Stomach (tissue), 9 donors: ENCODE measurements around the gene PRMT1. TPM values are rescaled to one million over a fixed set of nuclear protein-coding genes. Genes with fewer than 3 reads are reported as not detected.

ENCODE experiments used
- DNase-seq, 2 donors: peaks; one replicate each; pipeline versions ENCODE4 v3.0.0 to v3.0.0-alpha.2; 2013 to 2019
- H3K27ac ChIP-seq, 5 donors: fragments of 200-600 bp in 4 of 5; sonication (generic) in 4 of 5; one replicate each; pipeline ENCODE4 v1.5.1; 2013 to 2019; ENCODE audit warnings: mild to moderate bottlenecking in 1 of 5, moderate library complexity in 1 of 5
- H3K27me3 ChIP-seq, 3 donors: fragments of 200-600 bp; sonication (generic); one replicate each; pipeline ENCODE4 v1.5.1; 2017 to 2019; ENCODE audit warnings: mixed run types in 1 of 3
- H3K36me3 ChIP-seq, 4 donors: fragments of 200-600 bp; sonication (generic); 1 replicate in 3 of 4; 2 replicates in 1 of 4; pipeline ENCODE4 v1.5.1; 2016 to 2019
- H3K4me1 ChIP-seq, 4 donors: fragments of 200-600 bp; sonication (generic); one replicate each; pipeline ENCODE4 v1.5.1; 2016 to 2019
- H3K4me3 ChIP-seq, 4 donors: fragments of 200-600 bp; sonication (generic) in 3 of 4; one replicate each; pipeline ENCODE4 v1.5.1; 2016 to 2019; ENCODE audit warnings: mild to moderate bottlenecking in 1 of 4
- H3K9me3 ChIP-seq, 4 donors: fragments of 200-600 bp; sonication (generic); one replicate each; pipeline ENCODE4 v1.5.1; 2016 to 2019
- EP300 ChIP-seq: sonication (generic); formaldehyde crosslinking; IDR thresholded peaks from one replicate; pipeline ENCODE4 v1.6.1; 2017; ENCODE audit warnings: antibody characterized with exemption
- POLR2A ChIP-seq, 4 donors: fragments of 450-650 bp; IDR thresholded peaks; one replicate each; pipeline ENCODE4 v1.6.1; 2016; ENCODE audit warnings: antibody characterized with exemption in 4 of 4, control low read depth in 2 of 4, mild to moderate bottlenecking in 1 of 4, moderate library complexity in 1 of 4
- POLR2AphosphoS5 ChIP-seq, 3 donors: sonication (generic); formaldehyde crosslinking; IDR thresholded peaks; one replicate each; pipeline ENCODE4 v1.6.1; 2016; ENCODE audit warnings: antibody characterized with exemption in 3 of 3
- WGBS, 5 donors: extraction: QIAGEN DNeasy Blood & Tissue Kit in 3 of 5; methylation state at CpG; one replicate each; pipeline versions ENCODE4 v1.1.5 to v1.1.7; 2013 to 2018; 5-methylcytosine and 5-hydroxymethylcytosine counted together
- intact Hi-C: fragments of 100-400 bp; cut with DNase I; formaldehyde crosslinking; loops from one replicate; pipeline ENCODE4 v1.15.1; 2023; ENCODE audit warnings: low total_unique reads
- polyA plus RNA-seq, 3 donors: library from polyadenylated mRNA; stranded (reverse); fragments of 200-250 nt; gene quantifications; one replicate each; pipeline ENCODE4 v1.2.3, GENCODE V29; 2013
- total RNA-seq, 5 donors: library from RNA; depleted of rRNA; stranded (reverse); fragments of >200 nt; gene quantifications; one replicate each; pipeline versions ENCODE4 v1.1.0 to v1.2.3, GENCODE V29; 2014 to 2016
- TF ChIP-seq, protein P1 (sequence below), 7 experiments: fragments of 450-650 bp in 4 of 7; fragments of 200-600 bp in 3 of 7; sonication (generic) in 3 of 7; IDR thresholded peaks; one replicate each; pipeline ENCODE4 v1.5.1; 2016 to 2019; ENCODE audit warnings: antibody characterized with exemption in 7 of 7, control low read depth in 2 of 7, mild to moderate bottlenecking in 1 of 7
- donor health status: healthy with polysubstance abuse.
- donor health status: Bipolar disorder and iron deficiency.
- donor health status: healthy.

The PRMT1 gene
- total and polyA plus RNA-seq, 8 donors: 53.3 to 131 (median 107) TPM

DNA sequence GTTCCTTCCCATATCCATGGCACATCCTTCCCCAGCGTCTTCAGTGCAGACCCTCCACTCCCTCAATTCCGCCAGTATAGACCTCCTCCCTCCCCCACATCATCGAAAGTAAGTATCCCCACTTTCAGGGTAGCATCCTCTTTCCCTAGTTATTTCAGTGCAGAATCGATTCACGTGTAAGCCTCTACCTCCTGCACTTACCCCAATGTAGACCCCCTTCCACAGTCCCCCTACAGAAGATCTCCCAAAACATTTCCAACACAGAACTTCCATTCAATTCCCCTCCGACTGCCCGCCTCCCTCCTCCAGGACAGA lies 12.1 kb upstream of the PRMT1 start:
- intact Hi-C loops: no loop called here
- H3K4me3 ChIP-seq: peak overlapping the region; percentile 69 to 88 (median 82)
- H3K27ac ChIP-seq: peak overlapping the region; percentile 90 to 96 (median 93)
- H3K27me3 ChIP-seq: no peaks in the 10 kb centered on the region
- DNase-seq: no peak
- no peaks in the 10 kb centered on the region for H3K9me3 ChIP-seq
- H3K36me3 ChIP-seq: peaks cover 30 to 49% (median 38%) of the 10 kb centered on the region in 4 donors
- 0 to 1% (median 0%) methylated on average over 7 of the region's 7 CpGs for WGBS, 5 donors
- peaks cover 22 to 36% (median 31%) of the 10 kb centered on the region in 4 donors for H3K4me1 ChIP-seq
- TF ChIP-seq, protein P1, sequence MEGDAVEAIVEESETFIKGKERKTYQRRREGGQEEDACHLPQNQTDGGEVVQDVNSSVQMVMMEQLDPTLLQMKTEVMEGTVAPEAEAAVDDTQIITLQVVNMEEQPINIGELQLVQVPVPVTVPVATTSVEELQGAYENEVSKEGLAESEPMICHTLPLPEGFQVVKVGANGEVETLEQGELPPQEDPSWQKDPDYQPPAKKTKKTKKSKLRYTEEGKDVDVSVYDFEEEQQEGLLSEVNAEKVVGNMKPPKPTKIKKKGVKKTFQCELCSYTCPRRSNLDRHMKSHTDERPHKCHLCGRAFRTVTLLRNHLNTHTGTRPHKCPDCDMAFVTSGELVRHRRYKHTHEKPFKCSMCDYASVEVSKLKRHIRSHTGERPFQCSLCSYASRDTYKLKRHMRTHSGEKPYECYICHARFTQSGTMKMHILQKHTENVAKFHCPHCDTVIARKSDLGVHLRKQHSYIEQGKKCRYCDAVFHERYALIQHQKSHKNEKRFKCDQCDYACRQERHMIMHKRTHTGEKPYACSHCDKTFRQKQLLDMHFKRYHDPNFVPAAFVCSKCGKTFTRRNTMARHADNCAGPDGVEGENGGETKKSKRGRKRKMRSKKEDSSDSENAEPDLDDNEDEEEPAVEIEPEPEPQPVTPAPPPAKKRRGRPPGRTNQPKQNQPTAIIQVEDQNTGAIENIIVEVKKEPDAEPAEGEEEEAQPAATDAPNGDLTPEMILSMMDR (IDR thresholded peaks at IDR 0.05): no peak
- no peak for TF ChIP-seq POLR2A (IDR thresholded peaks at IDR 0.05)
- TF ChIP-seq POLR2AphosphoS5 (IDR thresholded peaks at IDR 0.05): no peak
- TF ChIP-seq EP300: no peak

DNA sequence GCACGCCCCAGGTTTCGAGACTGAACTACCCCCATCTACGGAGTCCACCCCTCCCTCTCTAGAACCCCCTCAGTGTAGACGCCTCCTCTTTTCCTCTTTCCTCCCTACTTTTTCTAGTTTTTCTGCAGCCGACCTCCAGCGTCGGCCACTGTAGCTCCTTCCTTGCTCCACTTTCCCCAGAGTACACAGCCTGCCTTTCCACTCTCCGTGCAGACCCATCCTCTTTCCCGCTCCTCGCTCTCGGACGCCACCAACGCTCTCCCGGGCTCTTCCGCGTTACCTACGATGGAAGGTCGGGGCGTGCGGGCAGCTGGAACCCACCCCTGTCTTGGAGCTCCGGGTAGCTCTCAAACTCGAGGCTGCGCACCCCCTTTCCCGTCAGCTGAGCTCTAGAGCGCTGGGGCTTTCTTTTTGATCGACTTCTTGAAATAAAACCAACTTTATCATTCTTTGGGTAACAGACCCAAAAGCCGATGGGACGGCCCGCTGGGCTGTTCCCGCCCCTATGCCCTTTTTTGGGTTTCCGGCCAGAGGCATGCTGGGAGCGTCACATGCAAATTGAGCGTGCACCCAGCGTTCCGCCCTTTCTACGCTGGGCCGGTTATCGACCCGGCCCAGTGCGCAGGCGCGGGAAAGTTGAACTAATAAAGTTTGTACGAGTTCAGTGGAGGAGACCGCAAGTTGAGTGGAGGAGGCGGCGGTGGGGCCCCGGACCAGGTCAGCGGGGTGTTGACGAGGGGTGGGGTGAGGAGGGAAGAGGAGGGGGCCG lies 11.5 kb upstream of the PRMT1 start, which contains the start of the genes BCL2L12 and IRF3:
TSS of gene BCL2L12 (plus strand) at position 583 of the 769 bp plus-strand sequence. CDS start 760 bp downstream, outside the sequence.
TSS of gene IRF3 (minus strand) at position 507 of the 769 bp plus-strand sequence. CDS start 1,019 bp downstream, outside the sequence.
- Histone ChIP-seq H3K9me3 (no peaks in the 10 kb centered on the region), H3K27ac (peak within 1 kb of the TSS; percentile 90 to 96 (median 93)), H3K4me3 (peak within 1 kb of the TSS; percentile 69 to 88 (median 82)), H3K4me1 (peaks cover 22 to 36% (median 31%) of the 10 kb centered on the region in 4 donors), H3K27me3 (no peaks in the 10 kb centered on the region), H3K36me3 (peaks cover 25 to 49% (median 38%) of the 10 kb centered on the region in 4 donors)
- 0 to 1% (median 0%) methylated on average over 44 to 50 of the region's 50 CpGs for WGBS, 5 donors
- TF ChIP-seq POLR2A (IDR thresholded peaks at IDR 0.05) (no peak), POLR2AphosphoS5 (IDR thresholded peaks at IDR 0.05) (peak; percentile 77 to 93 (median 91)), EP300 (no peak)
- TF ChIP-seq, protein P1 (IDR thresholded peaks at IDR 0.05): peak in 1 of 7 experiments; percentile 21
- DNase-seq: peak; percentile 99
- intact Hi-C loops: no loop called here

DNA sequence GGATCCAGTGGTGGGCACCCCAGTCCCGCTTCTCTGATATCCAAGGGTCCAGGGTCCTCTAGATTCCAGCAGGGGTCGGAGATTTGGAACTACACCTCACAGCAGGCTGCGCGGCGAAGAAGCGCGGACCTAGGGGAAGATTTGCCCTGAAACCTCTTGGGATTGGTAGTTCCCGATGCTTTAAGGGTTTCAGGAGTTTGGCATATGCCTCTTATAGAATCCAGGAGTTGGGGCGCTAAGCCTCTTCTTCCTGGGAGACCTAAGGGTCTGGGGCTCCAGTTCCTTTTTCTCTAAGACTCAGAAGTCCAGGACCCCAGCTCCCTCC lies 11.0 kb upstream of the PRMT1 start:
- 0 to 10% (median 1%) methylated on average over 8 to 9 of the region's 9 CpGs for WGBS, 5 donors
- peaks cover 20 to 48% (median 37%) of the 10 kb centered on the region in 4 donors for H3K36me3 ChIP-seq
- H3K27me3 ChIP-seq: no peaks in the 10 kb centered on the region
- H3K4me1 ChIP-seq: peaks cover 22 to 36% (median 31%) of the 10 kb centered on the region in 4 donors
- DNase-seq: no peak
- intact Hi-C loops: no loop called here
- H3K9me3 ChIP-seq: no peaks in the 10 kb centered on the region
- no peak for TF ChIP-seq EP300
- TF ChIP-seq POLR2A (IDR thresholded peaks at IDR 0.05): no peak
- TF ChIP-seq, protein P1 (IDR thresholded peaks at IDR 0.05): no peak
- no peak for TF ChIP-seq POLR2AphosphoS5 (IDR thresholded peaks at IDR 0.05)
- peak overlapping the region; percentile 15 to 96 (median 92) for H3K27ac ChIP-seq
- peak overlapping the region; percentile 69 to 88 (median 82) for H3K4me3 ChIP-seq

DNA sequence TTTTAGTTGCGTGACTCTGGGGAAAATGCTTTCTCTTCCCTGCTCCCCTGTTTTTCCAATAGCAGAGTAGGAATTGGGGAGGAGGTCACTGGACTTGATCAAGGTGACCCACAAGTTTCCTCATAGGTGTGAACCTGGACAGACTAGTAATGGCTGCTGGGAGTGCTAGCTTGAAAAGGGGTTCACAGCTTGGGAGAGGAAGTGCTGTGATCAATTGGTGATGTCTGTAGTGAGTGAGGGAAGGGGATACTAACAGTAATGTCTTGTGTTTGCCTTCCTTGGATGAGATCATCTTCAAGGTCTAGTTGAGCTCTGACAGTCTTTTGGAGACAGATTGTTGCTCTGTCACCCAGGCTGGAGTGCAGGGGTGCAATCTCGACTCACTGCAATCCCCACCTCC lies 9.6 kb upstream of the PRMT1 start:
- 78 to 96% (median 91%) methylated on average over 2 of the region's 2 CpGs for WGBS, 5 donors
- H3K27ac ChIP-seq: no peak overlapping the region
- TF ChIP-seq POLR2AphosphoS5 (IDR thresholded peaks at IDR 0.05) (no peak), EP300 (no peak), POLR2A (IDR thresholded peaks at IDR 0.05) (no peak)
- TF ChIP-seq, protein P1 (IDR thresholded peaks at IDR 0.05): no peak
- no peaks in the 10 kb centered on the region for H3K9me3 ChIP-seq
- intact Hi-C loops: no loop called here
- no peak for DNase-seq
- H3K4me3 ChIP-seq: no peak overlapping the region
- no peaks in the 10 kb centered on the region for H3K27me3 ChIP-seq
- H3K36me3 ChIP-seq: peaks cover 6 to 34% (median 23%) of the 10 kb centered on the region in 4 donors
- peaks cover 25 to 42% (median 40%) of the 10 kb centered on the region in 4 donors for H3K4me1 ChIP-seq
